Lower lobe of right lung (tissue), 2 donors: ENCODE measurements around the gene RHBDD3. TPM values are rescaled to one million over a fixed set of nuclear protein-coding genes. Genes with fewer than 3 reads are reported as not detected.

Experiments used
- ATAC-seq, 2 donors: fragments of 200-7000 bp; cut with Tn5 transposase; one replicate each; pipeline ENCODE4 v1.9.1; 2020 to 2022; ENCODE audit warnings: mild to moderate bottlenecking in 2 of 2, moderate library complexity in 2 of 2
- DNase-seq: peaks from one replicate; pipeline ENCODE4 v3.0.0-alpha.2; 2020
- H3K27ac ChIP-seq: fragments of 200-600 bp; one replicate; pipeline ENCODE4 v1.8.0; 2022
- H3K27me3 ChIP-seq: fragments of 200-600 bp; one replicate; pipeline ENCODE4 v1.8.0; 2022; ENCODE audit warnings: low read depth
- H3K36me3 ChIP-seq: fragments of 200-600 bp; one replicate; pipeline ENCODE4 v1.8.0; 2022; ENCODE audit warnings: mild to moderate bottlenecking
- H3K4me1 ChIP-seq: fragments of 200-600 bp; one replicate; pipeline ENCODE4 v1.8.0; 2022
- H3K4me3 ChIP-seq: fragments of 200-600 bp; one replicate; pipeline ENCODE4 v1.8.0; 2022; ENCODE audit warnings: mild to moderate bottlenecking
- H3K9me3 ChIP-seq: fragments of 200-600 bp; one replicate; pipeline ENCODE4 v1.8.0; 2022
- intact Hi-C: fragments of 100-400 bp; cut with DNase I; formaldehyde crosslinking; loops from one replicate; pipeline ENCODE4 v1.11.0; 2022
- long read RNA-seq: library from polyadenylated mRNA; unstranded; transcript quantifications from one replicate; pipeline ENCODE4 v2.0.0, GENCODE V29; 2021
- total RNA-seq: library from RNA; stranded (reverse); fragmentation: NEBNext Ultra II Directional; extraction: Animal tissue kit (Norgen Biotek cat#: 25700); gene quantifications from one replicate; pipeline ENCODE4 v1.2.1, GENCODE V29; 2021
- TF ChIP-seq, protein P1 (sequence below): fragments of 200-600 bp; IDR thresholded peaks from one replicate; pipeline ENCODE4 v1.8.0; 2022; ENCODE audit warnings: antibody characterized with exemption, mild to moderate bottlenecking
- donor health status: DM: no; HTN: yes; CAD: no; lungs with severe emphysema.

Gene RHBDD3
- total RNA-seq: 16.4 TPM
- long read RNA-seq, transcript RHBDD3-201 (7 exons, 1,794 nt): major isoform, 15 of 44 reads
- long read RNA-seq, partial matches to known transcripts: 1 of 44 reads
- long read RNA-seq, other reads (novel, unspliced or antisense): 23 of 44 reads

DNA sequence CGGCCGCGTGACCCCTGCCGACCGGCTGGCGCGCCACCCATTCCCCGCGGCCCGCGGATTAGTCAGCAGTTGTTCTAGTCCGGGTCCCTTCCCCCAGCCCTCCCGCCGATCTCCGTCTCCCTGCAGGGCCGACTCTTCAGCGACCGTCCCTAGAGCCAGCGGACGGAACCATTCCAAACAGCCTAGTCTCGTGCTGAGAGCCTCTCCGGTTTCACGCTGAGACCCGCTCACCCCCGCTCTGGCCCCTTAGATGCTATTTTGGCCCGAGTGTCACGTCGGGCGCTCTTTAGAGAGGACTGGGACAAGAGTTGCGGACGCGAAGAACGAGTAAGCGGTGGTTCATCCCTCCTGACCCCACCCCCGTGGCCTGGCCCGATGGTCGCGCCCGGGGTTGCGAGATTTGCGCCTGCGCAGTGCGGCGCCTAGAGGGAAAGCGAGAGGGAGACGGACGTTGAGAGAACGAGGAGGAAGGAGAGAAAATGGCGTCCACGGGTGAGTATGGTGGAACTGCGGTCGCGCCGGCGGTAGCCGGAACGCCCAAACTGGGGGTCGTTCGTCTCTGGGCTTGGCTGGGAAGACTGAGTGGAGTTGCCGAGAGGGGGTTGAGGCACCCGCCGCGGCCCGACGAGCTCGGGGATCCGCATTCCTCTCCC lies at the start of gene RHBDD3, which contains the start of gene EWSR1:
Gene RHBDD3 (minus strand): TSS at position 124 of the 653 bp plus-strand sequence. CDS start 2,355 bp downstream, outside the sequence.
Gene EWSR1 (plus strand): TSS at position 411 of the 653 bp plus-strand sequence. CDS start 69 bp downstream, at position 480.
- intact Hi-C loops: no loop called here
- peaks cover 31% of the 10 kb centered on the region for H3K36me3 ChIP-seq
- H3K9me3 ChIP-seq: no peaks in the 10 kb centered on the region
- peak; percentile 95 for ATAC-seq
- H3K27me3 ChIP-seq: no peaks in the 10 kb centered on the region
- peaks cover 49% of the 10 kb centered on the region for H3K4me1 ChIP-seq
- peak within 1 kb of the TSS; percentile 73 for H3K4me3 ChIP-seq
- peak; percentile 97 for DNase-seq
- H3K27ac ChIP-seq: peak within 1 kb of the TSS; percentile 100
- TF ChIP-seq, protein P1, sequence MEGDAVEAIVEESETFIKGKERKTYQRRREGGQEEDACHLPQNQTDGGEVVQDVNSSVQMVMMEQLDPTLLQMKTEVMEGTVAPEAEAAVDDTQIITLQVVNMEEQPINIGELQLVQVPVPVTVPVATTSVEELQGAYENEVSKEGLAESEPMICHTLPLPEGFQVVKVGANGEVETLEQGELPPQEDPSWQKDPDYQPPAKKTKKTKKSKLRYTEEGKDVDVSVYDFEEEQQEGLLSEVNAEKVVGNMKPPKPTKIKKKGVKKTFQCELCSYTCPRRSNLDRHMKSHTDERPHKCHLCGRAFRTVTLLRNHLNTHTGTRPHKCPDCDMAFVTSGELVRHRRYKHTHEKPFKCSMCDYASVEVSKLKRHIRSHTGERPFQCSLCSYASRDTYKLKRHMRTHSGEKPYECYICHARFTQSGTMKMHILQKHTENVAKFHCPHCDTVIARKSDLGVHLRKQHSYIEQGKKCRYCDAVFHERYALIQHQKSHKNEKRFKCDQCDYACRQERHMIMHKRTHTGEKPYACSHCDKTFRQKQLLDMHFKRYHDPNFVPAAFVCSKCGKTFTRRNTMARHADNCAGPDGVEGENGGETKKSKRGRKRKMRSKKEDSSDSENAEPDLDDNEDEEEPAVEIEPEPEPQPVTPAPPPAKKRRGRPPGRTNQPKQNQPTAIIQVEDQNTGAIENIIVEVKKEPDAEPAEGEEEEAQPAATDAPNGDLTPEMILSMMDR: no peak

DNA sequence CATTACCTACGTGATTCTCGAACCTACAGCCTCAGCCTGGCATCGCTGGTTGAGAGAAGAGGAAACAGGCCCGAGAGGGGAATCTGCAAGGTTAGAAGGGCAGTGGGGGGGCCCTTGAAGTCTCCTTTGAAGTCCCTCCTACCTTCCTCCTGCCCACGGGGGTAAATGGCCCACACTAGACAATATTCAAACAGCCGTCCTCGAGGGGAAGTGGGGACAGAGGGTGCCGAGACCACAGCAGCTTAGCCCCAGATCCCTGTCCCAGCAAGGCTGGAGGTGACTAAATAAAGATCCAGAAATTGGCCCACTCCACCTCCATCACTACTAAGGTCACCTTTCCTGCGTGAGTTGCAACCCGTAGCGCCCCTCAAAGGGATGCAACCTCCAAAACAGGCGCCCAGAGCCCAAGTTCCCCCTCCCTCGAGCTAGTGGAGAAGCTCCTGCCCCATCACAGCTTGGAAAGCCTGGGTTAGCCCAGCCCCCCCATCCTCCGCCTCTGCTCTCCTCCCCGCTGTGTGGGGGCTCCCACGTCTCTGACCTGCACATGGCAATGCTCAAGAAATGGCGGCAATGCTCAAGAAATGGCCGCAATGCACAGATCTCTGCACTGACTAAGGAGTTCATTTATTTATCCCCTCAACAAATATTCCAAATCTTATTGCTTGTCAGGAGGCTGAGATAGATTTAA lies 48.5 kb upstream of the RHBDD3 start:
- TF ChIP-seq, protein P1: no peak
- Histone ChIP-seq H3K27me3 (peaks cover 38% of the 10 kb centered on the region), H3K9me3 (no peaks in the 10 kb centered on the region), H3K27ac (no peak overlapping the region), H3K4me1 (peaks cover 43% of the 10 kb centered on the region), H3K4me3 (no peak overlapping the region), H3K36me3 (peaks cover 6% of the 10 kb centered on the region)
- intact Hi-C loops: no loop called here
- no peak for ATAC-seq
- peak; percentile 28 for DNase-seq

DNA sequence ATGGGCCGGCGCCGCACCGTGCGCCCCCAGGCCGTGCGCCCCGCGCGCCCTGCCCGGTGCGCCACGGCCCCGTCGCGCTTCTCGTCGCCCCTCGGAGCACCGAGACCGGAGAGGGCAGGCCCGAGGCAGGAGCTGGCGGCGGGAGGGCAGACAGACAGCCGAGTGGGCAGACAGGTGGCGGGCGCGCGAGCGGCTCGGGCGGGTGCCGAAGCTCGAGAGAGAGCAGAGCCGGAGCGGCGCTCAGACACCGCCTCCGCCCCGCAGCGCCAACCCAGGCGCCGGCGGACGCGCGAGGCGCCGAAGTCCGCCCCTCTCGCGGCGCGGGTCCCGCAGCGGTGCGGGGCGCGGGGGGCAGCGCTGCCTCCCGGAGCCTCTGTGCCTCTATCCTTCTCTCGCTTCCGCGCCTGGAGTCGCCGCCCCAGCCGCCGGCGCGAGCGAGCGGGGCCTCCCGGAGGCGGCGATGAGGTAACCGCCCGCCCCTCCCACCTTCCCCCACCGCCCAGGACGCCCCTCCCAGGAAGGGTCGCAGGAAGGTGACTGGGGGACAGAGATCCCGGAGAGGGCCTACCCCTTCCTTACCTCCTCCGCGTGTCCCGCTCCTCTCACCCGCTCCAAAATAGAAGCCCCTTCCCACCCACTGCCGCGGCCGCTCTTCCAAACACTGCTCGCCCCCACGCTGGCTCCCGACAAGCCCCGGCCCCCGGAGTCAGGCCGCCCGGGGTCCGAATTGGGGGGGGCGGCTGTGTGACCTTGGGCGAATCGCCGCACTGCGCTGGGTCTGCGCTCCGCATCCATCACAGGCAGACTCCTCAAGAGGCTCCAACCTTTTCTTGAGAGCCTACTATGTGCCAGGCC lies 47.7 kb upstream of the RHBDD3 start, which contains the start of gene RASL10A:
Gene RASL10A (minus strand): TSS at position 412 of the 855 bp plus-strand sequence. CDS start 451 bp downstream, outside the sequence.
- Histone ChIP-seq H3K27me3 (peaks cover 38% of the 10 kb centered on the region), H3K4me3 (peak within 1 kb of the TSS; percentile 38), H3K27ac (no peak within 1 kb of the TSS), H3K36me3 (peaks cover 6% of the 10 kb centered on the region), H3K9me3 (no peaks in the 10 kb centered on the region), H3K4me1 (peaks cover 50% of the 10 kb centered on the region)
- no peak for ATAC-seq
- DNase-seq: peak; percentile 45
- intact Hi-C loops: no loop called here
- TF ChIP-seq, protein P1: no peak

DNA sequence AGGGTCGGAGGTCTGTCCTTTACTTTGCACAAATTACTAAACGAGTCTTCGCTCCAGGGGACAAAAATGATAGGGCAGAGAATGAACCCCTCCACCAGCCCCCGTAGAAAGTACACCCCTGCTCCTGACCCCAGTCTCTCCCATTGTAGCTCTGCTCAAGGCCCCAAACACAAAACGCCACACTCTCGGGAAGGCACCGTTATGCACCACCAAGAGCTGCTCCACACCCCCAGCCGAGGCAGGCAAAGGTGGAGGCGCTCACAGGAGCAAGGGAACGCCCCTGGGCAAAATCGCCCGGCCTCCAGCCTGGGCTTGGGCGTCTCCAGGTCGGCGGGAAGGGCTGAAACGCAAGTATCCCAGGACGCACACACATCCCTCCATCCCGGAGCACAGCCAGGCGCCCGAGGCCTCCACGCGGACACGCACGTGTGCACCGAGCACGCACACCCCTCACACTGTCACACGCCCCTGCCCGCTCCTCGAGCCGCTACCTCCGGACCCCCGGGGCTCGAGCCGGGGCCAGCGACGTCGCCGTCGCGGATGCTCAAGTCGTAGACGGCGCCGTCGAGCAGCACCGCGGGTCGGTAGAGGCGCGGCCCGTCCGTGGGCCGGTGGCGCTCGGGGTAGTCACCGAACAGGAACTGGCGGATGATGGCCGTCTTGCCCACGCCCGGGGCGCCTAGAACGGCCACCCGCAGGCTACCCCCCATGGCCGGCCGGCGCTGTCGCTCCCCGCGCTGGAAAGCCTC lies 46.9 kb upstream of the RHBDD3 start:
- H3K4me3 ChIP-seq: peak overlapping the region; percentile 38
- intact Hi-C loops: no loop called here
- DNase-seq: peak; percentile 47

More for the DNA sequence above, 46.9 kb upstream of the RHBDD3 start:
- no peak for ATAC-seq
- H3K27me3 ChIP-seq: peaks cover 38% of the 10 kb centered on the region
- TF ChIP-seq, protein P1: no peak
- peaks cover 58% of the 10 kb centered on the region for H3K4me1 ChIP-seq
- no peak overlapping the region for H3K27ac ChIP-seq
- H3K9me3 ChIP-seq: no peaks in the 10 kb centered on the region
- H3K36me3 ChIP-seq: peaks cover 6% of the 10 kb centered on the region
